ENCODE data around the gene B4GALNT4. TPM values are rescaled to one million over a fixed set of nuclear protein-coding genes. Genes with fewer than 3 reads are reported as not detected.

Gene B4GALNT4
- total RNA-seq, 4 donors from 2014 or later = 7.1 to 22.2 (median 14.1) TPM

GRCh38 chr11:404551-405264, 35.4 kb downstream of the B4GALNT4 start:
- 89% methylated on average over 8 to 14 of the region's 14 CpGs for WGBS, 2 donors
- no peaks in the 10 kb centered on the region for H3K36me3 ChIP-seq
- DNase-seq (ENCODE audit: low spot score in 2 of 2) = no peak
- TF ChIP-seq EP300 (IDR thresholded peaks at IDR 0.05) (no peak), POLR2A (IDR thresholded peaks at IDR 0.05) (no peak), CTCF (IDR thresholded peaks at IDR 0.05) (no peak)
- no peak overlapping the region for H3K4me3 ChIP-seq
- H3K27ac ChIP-seq = peak overlapping the region in 1 of 4 donors; percentile 91
- no peaks in the 10 kb centered on the region for H3K9me3 ChIP-seq
- peaks cover 0 to 7% of the 10 kb centered on the region in 2 donors for H3K27me3 ChIP-seq
- peaks cover 0 to 33% (median 13%) of the 10 kb centered on the region in 4 donors for H3K4me1 ChIP-seq

GRCh38 chr11:405323-405953, 36.1 kb downstream of the B4GALNT4 start:
- no peak for DNase-seq (ENCODE audit: low spot score in 2 of 2)
- Histone ChIP-seq H3K4me1 (peaks cover 0 to 29% (median 13%) of the 10 kb centered on the region in 4 donors), H3K27me3 (no peaks in the 10 kb centered on the region), H3K27ac (peak overlapping the region in 3 of 4 donors; percentile 80 to 91 (median 85)), H3K4me3 (peak overlapping the region in 2 of 4 donors; percentile 80 to 81), H3K9me3 (no peaks in the 10 kb centered on the region), H3K36me3 (no peaks in the 10 kb centered on the region)
- 37 to 59% methylated on average over 15 of the region's 17 CpGs for WGBS, 2 donors
- no peak for TF ChIP-seq POLR2A (IDR thresholded peaks at IDR 0.05)
- no peak for TF ChIP-seq CTCF (IDR thresholded peaks at IDR 0.05)
- TF ChIP-seq EP300 (IDR thresholded peaks at IDR 0.05) = no peak

GRCh38 chr11:405954-406795, 36.9 kb downstream of the B4GALNT4 start:
- Histone ChIP-seq H3K4me1 (peaks cover 0 to 29% (median 13%) of the 10 kb centered on the region in 4 donors), H3K4me3 (peak overlapping the region; percentile 66 to 81 (median 76)), H3K9me3 (no peaks in the 10 kb centered on the region), H3K36me3 (no peaks in the 10 kb centered on the region), H3K27me3 (no peaks in the 10 kb centered on the region), H3K27ac (peak overlapping the region; percentile 66 to 91 (median 82))
- no peak for DNase-seq (ENCODE audit: low spot score in 2 of 2)
- 71 to 72% methylated on average over 16 to 19 of the region's 47 CpGs for WGBS, 2 donors
- TF ChIP-seq CTCF (IDR thresholded peaks at IDR 0.05) (peak in 1 of 5 experiments; percentile 11), POLR2A (IDR thresholded peaks at IDR 0.05) (no peak)

GRCh38 chr11:406796-407650, 37.7 kb downstream of the B4GALNT4 start:
- WGBS, 2 donors = 20 to 25% methylated on average over 1 to 13 of the region's 91 CpGs
- peaks cover 0 to 29% (median 13%) of the 10 kb centered on the region in 4 donors for H3K4me1 ChIP-seq

More at GRCh38 chr11:406796-407650, 37.7 kb downstream of the B4GALNT4 start:
- no peaks in the 10 kb centered on the region for H3K9me3 ChIP-seq
- TF ChIP-seq CTCF (IDR thresholded peaks at IDR 0.05) (peak in 1 of 5 experiments; percentile 49), POLR2A (IDR thresholded peaks at IDR 0.05) (no peak), EP300 (IDR thresholded peaks at IDR 0.05) (peak in 1 of 2 donors; percentile 19)
- peak; percentile 40 to 50 for DNase-seq (ENCODE audit: low spot score in 2 of 2)
- peak overlapping the region; percentile 66 to 91 (median 82) for H3K27ac ChIP-seq
- H3K27me3 ChIP-seq = no peaks in the 10 kb centered on the region
- H3K4me3 ChIP-seq = peak overlapping the region; percentile 66 to 81 (median 76)
- no peaks in the 10 kb centered on the region for H3K36me3 ChIP-seq

Measured in tibial nerve (tissue), 4 donors.